ENCODE data around the gene LMNA.
"Not testable (repeated sequence)": the region's sequence is repeated elsewhere in the genome, so short reads cannot be mapped to it uniquely, and the experiment has no call there.

LMNA gene

DNA sequence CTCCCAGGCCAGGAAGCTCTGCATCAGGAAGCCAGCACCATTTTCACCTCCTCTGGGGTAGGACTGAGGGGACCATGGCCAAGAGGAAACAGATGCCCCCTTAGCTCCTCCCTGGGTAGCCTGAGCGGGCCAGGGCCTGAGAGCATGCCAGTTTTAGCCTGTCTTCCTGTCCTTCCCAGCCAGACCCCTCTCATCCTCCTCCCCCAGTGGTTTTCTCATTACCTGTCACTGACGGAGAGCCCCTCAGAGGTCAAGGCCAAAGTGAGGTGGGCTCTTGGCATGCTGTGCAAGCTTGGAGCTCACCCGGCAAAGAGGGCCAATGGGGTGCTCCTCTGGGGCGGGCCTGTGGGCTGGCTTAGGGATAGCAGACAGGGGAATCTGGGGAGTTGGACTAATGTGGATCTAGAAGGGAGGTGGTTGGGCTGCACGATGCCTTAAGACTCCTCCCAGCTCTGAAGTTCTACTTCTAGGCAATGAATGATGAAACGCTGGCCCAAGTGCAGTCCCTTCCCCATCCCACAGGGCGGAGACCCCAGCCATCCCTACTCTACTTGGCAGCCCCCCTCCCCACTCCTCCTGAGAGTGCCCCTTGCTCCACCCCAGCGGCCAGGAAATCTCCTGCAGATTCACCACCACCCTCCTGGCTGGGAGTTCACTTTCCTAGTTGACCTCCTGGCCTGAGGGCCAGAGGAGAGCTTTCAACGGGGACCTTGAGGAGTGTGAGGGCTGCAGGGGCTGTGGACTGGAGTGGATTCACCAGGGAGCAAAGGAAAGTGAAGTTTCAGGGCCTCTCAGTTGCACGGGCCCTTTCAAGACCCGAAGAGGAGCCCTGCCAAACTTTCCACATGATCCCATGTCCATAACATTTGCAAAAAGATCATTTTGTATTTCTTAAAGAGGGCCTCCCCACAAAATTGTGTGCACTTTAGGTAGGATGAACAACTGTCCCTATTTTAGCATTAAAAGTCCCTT, 9.4 kb upstream of the LMNA start:
- DNase-seq (ENCODE audit: low spot score) = peak; percentile 61

DNA sequence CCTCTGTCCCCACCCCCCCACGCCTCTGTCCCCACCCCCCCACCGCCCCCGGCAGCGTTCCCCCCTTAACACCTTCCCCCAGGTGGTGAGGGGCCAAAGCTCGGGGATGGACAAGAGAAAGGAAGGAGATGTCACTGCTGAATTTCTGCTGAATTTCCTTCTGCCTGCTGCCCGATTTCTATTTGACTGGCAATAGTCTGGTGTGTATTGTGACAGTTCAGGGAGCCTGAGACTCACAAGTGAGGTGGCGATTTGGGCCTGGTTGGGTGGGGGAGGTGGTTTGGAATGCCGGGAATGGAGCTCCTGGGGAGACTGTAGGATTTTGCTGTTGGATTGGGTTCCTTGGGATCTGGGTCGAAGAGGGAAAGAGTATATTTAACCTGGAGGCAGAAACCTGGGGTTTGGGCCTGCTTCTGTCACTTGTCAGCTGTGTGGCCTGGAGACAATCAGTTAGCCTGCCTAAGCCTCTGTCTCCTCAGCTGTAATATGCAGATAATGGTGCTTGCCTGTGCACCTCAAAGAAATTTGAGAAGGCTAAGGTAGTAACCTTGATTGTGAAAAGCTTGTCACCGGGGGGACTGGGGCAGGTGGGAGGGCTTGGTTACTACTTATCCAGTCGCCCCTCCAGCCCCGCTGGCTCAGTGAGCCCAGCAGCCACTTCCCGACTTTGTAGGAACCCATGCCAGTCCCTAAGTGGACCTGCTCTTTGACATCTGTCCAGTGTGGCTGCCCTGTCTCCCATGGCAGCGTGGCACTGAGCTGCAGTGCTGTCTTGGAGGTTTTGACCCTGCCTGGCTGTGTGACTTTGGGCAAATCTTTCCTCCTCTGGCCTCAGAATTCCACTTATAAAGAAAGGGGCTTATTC, 7.7 kb upstream of the LMNA start:
- DNase-seq (ENCODE audit: low spot score) = peak; percentile 69

DNA sequence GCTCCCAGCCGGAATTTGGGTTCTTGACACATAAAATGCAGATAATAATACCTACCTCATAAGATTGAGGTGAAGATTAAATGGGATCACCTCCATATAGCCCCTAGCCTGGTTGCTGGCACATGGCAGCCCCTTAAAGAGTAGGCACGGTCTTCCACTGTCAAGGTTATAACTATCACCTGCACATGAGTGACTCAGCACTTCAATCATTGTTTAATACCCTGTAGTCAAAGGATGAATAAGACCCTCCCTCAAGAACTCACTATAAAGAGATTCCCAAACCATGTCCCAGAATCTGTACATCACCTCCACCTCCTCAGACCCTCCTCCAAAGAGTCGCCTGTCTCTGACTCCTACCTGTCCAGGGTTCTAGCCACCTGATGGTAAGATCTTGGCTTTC, 6.5 kb upstream of the LMNA start:
- DNase-seq (ENCODE audit: low spot score) = no peak

DNA sequence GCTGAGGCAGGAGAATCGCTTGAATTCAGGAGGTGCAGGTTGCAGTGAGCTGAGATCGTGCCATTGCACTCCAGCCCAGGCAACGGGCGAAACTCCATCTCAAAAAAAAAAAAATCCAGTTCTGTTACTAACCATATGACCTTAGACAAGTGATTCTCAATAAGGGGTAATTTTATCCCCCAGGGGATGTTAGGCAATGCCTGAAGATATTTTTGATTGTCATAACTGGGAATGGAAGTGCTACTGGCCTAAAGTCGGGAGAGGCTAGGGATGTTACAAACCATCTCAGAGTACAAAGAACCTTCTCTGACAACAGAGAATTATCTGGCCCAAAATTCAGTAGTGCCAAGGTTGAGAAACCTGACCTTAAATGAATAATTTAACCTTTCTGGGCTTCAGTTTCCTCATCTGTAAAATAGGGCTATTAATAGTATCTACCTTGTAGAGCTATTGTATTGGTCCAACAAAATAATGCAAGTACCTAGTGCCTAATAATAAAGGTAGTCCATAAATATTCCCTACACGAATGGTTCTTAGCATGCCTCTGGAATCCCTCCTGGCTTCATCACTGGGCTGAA, 5.8 kb upstream of the LMNA start:
- no peak for DNase-seq (ENCODE audit: low spot score)

DNA sequence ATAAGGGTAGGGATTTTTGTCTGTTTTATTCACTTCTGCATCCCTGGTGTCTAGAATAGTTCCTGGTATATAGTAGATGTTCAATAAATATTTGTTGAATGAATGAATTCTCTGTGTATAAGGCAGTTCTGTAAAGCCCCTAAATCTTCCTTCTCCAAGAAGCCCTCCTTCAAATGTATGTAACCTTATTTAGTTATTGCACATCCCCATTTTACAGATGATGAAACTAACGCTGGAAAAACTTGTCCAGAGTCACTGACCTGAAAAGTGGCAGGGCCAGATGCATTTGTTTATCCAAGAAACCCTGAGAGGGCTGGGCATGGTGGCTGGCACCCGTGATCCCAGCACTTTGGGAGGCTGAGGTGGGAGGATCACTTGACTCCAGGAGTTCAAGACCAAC, 4.3 kb upstream of the LMNA start:
- DNase-seq (ENCODE audit: low spot score) = no peak

DNA sequence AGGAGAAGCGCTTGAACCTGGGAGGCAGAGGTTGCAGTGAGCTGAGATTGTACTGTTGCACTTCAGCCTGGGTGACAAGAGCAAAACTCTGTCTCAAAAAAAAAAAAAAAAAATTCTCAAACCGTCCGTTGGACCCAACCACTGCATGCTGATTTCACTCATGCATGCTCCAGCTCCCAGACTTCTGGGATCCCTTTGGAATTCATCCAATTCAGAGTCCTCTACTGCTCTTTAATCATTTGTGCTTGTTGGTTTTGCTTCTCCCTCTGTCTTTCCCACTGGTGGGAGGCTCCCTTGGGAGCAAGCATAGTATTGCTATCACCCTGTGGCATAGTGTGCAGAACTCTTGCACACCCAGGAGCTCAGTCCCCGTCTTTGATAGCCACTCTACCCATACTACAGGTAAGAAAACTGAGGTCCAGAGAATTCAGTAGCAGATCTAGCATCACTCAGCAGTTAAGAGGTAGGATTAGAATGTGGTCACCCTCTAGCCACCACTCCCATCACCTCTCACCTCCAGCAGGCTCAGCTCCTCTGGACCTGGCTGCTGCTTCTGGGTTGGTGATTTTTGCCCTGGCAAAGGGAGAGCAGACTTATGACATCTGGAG, 3.1 kb upstream of the LMNA start:
- DNase-seq (ENCODE audit: low spot score) = no peak

DNA sequence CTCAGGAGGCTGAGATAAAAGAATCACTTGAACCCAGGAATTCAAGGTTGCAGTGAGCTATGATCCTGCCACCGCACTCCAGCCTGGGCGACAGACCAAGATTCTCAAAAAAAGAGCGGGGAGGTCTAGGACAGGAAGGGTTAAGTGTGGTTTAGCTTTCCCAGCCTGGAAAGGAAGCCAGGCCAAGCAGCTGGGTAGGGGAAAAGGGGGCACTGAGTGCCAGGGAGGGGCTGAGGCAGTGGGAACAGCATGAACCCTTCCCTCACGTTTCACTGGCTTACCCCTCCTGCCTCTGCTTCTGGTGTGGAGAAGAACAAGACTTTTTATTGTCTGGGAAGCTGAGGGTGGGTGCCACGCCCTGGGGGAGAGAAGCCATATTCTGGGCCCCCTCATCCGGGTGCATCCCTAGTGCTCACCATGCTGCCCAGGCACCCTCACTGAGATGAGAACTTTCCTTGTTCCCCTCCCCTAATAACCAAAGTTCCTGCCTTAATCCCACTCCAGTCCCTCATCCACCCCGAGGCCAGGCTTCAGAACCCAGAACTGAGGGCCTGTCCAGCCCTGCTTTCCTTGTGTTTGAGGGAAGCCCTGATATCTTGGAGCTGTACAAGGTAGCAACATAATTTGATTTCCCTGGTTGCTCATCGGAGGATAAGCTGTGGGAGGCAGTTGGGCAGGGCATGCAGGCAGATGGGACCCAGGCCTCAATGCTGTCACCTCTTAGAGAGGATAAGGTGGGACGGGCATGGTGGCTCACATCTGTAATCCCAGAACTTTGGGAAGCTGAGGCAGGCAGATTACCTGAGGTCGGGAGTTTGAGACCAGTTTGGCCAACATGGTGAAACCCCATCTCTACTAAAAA, 2.0 kb upstream of the LMNA start:
- DNase-seq (ENCODE audit: low spot score) = no peak

DNA sequence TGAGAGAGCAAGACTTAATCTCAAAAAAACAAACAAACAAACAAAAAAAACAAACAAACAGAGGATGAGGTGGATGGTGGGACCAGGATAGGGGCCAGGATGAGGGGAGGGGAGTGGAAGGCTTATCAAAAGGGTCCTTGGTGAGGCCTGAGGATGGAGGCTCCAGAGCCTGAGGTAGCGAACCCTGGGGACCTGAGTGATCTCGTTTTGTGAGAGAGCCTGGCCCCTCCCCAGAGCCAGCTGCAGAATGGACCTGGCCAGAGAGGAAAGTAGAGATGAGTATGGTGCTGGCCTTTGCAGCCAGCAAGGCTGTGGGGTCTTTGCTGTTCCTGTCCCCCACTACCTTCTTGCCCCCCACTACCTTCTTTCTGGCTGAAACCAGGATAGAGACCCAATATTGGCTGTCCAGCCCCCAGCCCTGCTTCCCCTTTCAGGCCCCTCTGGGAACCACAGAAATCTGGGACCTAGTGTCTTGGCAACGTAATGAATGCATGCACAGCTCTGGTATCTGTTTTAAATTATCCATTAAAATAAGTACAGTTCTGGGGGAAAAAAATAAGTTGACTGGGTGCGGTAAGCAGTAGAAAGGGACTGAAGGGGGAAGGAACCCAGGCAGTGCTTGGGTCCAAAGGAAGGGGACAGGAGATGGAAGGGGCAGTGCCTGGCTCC, 1.1 kb upstream of the LMNA start:
- DNase-seq (ENCODE audit: low spot score) = no peak

DNA sequence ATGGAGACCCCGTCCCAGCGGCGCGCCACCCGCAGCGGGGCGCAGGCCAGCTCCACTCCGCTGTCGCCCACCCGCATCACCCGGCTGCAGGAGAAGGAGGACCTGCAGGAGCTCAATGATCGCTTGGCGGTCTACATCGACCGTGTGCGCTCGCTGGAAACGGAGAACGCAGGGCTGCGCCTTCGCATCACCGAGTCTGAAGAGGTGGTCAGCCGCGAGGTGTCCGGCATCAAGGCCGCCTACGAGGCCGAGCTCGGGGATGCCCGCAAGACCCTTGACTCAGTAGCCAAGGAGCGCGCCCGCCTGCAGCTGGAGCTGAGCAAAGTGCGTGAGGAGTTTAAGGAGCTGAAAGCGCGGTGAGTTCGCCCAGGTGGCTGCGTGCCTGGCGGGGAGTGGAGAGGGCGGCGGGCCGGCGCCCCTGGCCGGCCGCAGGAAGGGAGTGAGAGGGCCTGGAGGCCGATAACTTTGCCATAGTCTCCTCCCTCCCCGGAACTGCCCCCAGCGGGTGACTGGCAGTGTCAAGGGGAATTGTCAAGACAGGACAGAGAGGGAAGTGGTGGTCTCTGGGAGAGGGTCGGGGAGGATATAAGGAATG, 505 bp downstream of the LMNA start:
- DNase-seq (ENCODE audit: low spot score) = peak; percentile 67

DNA sequence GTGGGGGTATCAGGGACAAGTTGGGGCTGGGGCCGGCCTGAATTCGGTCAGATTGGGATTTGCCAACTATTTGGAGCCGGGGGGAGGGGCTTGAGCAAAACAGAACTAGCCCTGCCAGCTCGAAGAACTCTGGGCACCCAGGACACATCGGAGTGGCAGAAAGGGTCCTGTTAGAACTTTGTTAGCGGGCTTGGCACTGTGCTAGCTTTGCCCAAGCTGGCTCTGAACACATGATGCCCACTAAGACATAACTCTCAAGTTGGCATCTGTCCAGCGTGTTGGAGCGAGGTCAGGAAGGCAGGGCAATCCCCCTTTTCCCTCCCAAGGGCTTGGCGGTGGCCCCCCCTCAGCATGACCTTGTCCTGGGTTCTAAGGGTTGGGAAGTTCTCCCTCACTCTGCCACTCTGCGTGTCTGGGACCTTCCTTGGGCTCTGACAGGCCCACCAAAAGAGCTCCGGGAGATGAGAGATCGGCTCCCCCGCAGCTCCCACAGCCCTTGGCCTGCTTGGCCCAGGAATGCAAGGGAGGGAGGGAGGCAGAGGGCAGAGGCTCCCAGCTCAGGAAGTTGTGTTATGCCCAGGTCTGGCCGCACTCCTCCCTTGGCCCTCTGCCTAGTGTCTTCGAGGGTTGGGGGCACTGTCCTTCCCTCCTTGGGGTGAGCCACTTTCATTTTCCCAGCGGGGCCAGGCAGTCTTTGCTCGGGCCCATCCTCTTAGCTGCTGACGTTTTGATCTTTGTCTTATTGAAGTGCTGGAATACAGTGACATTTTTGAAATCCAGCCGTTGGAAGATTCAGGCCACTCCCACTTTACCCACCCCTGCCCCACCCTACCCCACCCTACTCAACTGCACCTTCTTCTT, 1.2 kb downstream of the LMNA start:
- DNase-seq (ENCODE audit: low spot score) = peak; percentile 67

DNA sequence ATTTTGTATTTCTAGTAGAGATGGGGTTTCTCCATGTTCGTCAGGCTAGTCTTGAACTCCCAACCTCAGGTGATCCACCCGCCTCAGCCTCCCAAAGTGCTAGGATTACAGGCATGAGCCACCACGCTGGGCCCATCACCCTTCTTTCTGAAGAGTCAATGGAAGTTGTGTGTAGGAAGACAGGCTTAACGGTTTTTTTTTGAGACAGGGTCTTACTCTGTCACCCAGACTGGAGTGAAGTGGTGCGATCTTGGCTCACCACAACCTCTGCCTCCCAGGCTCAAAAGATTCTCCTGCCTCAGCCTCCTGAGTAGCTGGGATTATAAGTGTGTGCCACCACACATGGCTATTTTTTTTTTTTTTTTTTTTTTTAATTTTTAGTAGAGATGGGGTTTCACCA, 2.2 kb downstream of the LMNA start:
- DNase-seq (ENCODE audit: low spot score) = not testable (repeated sequence)

DNA sequence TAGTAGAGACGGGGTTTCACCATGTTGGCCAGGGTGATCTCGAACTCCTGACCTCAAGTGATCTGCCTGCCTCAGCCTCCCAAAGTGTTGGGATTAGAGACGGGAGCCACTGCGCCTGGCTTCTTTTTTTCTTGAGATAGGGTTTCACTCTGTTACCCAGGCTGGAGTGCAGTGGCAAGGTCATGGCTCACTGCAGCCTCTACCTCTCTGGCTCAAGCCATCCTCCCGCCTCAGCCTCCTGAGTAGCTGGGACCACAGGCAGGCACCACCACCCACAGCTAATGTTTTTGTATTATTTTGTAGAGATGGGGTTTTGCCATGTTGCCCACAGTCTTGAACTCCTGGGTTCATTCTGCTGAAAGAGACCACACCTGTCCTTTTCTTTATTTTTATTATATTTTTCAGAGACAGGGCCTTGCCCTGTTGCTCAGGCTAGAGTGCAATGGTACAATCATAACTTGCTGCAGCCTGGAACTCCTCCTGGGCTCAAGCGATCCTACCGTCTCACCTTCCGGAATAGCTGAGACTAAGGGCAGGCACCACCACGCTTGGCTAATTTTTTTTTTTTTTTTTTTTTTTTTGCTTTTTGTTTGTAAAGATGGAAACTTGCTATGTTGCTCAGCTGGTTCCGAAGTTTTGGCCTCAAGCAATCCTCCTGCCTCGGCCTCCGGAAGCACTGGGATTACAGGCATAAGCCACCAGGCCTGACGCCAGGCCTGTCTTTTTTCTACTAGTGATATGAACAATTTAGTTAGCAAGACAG, 3.1 kb downstream of the LMNA start:
- no peak for DNase-seq (ENCODE audit: low spot score)

DNA sequence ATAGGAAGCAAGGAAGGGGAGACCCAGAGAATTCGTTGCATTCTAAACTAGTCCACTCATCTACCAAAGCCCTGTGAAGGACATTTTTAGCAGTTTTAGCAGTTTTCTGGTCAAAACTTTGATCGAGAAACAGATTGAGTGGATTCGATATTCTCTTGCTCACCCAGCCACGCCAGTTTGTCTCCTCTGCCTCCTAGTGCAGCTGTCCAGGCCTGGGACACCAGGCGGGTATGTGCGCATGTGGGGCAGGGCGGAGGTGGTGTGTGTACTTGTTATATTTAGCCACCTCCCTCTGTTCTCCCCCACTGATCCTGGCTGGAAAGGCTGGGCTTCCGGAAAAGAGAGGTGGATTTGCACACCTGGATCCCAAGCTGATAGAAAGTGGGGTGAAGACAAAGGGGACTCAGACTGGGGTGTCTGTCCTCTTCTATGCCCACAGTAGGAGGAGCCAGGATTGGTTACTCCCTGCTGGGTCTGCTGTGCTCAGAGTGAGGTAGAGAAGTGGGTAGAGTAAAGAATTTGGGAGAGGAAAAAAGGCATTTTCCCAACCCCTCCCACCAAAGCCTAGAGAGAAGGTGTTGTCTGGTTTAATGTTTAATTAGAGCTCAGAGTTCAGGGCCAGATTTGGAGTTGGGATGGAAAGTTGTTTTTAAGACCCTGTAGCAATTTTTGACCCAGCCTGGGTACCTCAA, 3.8 kb downstream of the LMNA start:
- no peak for DNase-seq (ENCODE audit: low spot score)

DNA sequence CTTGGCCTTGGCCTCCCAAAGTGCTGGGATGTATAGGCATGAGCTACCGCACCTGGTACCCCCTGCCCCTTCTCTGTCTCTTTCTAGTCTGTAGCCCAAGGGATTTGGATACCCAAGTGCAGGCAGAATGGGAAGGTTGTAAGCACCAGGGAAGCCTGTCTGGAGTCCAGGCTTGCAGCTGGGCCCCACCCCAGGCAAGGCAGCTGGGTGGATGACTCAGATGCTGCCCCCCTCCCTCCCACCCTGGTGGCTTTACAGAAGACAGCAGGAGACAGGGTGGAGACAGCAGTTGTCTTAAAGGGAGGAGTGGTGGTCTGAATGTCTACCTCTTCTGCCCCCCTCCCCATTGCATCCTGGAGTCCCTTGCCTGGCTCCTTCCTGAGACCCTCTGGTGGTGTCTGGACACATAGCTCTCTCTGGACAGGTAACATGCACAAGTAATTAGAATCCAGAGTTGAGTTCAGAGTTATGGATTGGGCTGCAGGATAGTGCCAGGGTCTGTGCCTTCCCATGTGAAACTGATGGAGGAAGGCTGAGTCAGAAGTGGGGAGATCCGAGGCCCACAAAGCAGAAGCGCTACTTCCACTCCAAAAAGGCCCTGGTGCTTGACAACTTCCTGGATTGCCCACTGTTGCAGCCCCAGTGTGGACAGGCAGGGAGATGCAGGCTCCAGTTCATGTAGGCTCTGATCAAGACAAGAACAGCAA, 5.1 kb downstream of the LMNA start:
- no peak for DNase-seq (ENCODE audit: low spot score)

DNA sequence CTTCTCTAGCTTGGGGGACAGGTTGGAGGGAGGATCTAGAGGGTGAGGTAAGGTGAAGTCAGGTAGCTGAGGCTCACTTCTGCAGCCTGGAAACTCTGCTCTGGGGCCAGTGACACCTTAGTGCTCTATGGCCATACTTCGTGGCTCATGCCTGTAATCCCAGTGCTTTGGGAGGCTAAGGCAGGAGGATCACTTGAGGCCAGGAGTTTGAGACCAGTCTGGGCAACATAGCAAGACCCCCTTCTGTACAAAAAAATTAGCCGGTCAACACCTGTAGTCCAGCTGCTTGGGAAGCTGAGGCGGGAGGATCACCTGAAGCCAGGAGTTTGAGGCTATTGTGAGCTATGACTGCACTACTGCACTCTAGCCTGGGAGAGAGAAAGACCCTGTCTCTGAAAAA, 5.8 kb downstream of the LMNA start:
- DNase-seq (ENCODE audit: low spot score) = no peak

DNA sequence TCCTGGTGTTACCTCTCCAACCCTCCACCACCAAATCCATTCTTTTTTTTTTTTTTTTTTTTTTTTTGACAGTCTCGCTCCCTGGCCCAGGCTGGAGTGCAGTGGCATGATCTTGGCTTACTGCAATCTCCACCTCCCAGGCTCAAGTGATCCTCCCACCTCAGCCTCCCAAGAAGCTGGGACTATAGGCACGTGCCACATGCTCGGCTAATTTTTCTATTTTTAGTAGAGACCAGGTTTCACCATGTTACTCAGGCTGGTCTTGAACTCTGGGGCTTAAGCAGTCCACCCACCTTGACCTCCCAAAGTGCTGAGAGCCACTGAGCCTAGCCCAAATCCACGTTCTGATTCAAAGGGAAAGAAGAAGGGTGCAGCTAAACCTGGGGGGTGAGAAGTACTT, 6.5 kb downstream of the LMNA start:
- DNase-seq (ENCODE audit: low spot score) = not testable (repeated sequence)

DNA sequence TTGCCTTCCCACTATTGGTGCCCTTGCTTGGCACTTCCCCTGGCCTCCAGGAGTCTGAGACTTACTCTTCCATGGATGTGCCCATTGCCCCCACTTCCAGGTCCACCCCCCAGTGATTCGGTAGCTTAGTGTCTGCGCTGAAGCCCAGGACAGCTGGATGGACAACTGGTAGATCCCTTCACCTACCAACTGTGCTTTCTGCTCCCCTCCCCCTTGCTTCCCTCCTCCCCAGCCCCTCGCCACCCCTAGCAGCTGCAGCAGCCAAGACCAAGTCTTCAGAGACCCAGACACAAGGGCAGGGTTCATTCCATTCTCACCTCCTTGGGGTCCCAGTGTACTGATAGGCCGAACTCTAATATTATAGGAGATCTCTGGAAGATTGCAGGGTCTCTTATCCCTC, 6.9 kb downstream of the LMNA start:
- no peak for DNase-seq (ENCODE audit: low spot score)

All from iPS-NIHi11 (cell line).